Stomach (tissue), 9 donors: ENCODE results near the gene STPG4. TPM values are rescaled to one million over a fixed set of nuclear protein-coding genes. Genes with fewer than 3 reads are reported as not detected.
"Not testable (repeated sequence)": the region's sequence is repeated elsewhere in the genome, so short reads cannot be mapped to it uniquely, and the experiment has no call there.

Source experiments
- DNase-seq, 2 donors: peaks; one replicate each; pipeline versions ENCODE4 v3.0.0 to v3.0.0-alpha.2; 2013 to 2019
- H3K27ac ChIP-seq, 5 donors: fragments of 200-600 bp in 4 of 5; sonication (generic) in 4 of 5; one replicate each; pipeline ENCODE4 v1.5.1; 2013 to 2019; ENCODE audit warnings: mild to moderate bottlenecking in 1 of 5, moderate library complexity in 1 of 5
- H3K27me3 ChIP-seq, 3 donors: fragments of 200-600 bp; sonication (generic); one replicate each; pipeline ENCODE4 v1.5.1; 2017 to 2019; ENCODE audit warnings: mixed run types in 1 of 3
- H3K36me3 ChIP-seq, 4 donors: fragments of 200-600 bp; sonication (generic); 1 replicate in 3 of 4; 2 replicates in 1 of 4; pipeline ENCODE4 v1.5.1; 2016 to 2019
- H3K4me1 ChIP-seq, 4 donors: fragments of 200-600 bp; sonication (generic); one replicate each; pipeline ENCODE4 v1.5.1; 2016 to 2019
- H3K4me3 ChIP-seq, 4 donors: fragments of 200-600 bp; sonication (generic) in 3 of 4; one replicate each; pipeline ENCODE4 v1.5.1; 2016 to 2019; ENCODE audit warnings: mild to moderate bottlenecking in 1 of 4
- H3K9me3 ChIP-seq, 4 donors: fragments of 200-600 bp; sonication (generic); one replicate each; pipeline ENCODE4 v1.5.1; 2016 to 2019
- CTCF ChIP-seq, 7 experiments: fragments of 450-650 bp in 4 of 7; fragments of 200-600 bp in 3 of 7; sonication (generic) in 3 of 7; IDR thresholded peaks; one replicate each; pipeline ENCODE4 v1.5.1; 2016 to 2019; ENCODE audit warnings: antibody characterized with exemption in 7 of 7, control low read depth in 2 of 7, mild to moderate bottlenecking in 1 of 7
- EP300 ChIP-seq: sonication (generic); formaldehyde crosslinking; IDR thresholded peaks from one replicate; pipeline ENCODE4 v1.6.1; 2017; ENCODE audit warnings: antibody characterized with exemption
- POLR2A ChIP-seq, 4 donors: fragments of 450-650 bp; IDR thresholded peaks; one replicate each; pipeline ENCODE4 v1.6.1; 2016; ENCODE audit warnings: antibody characterized with exemption in 4 of 4, control low read depth in 2 of 4, mild to moderate bottlenecking in 1 of 4, moderate library complexity in 1 of 4
- POLR2AphosphoS5 ChIP-seq, 3 donors: sonication (generic); formaldehyde crosslinking; IDR thresholded peaks; one replicate each; pipeline ENCODE4 v1.6.1; 2016; ENCODE audit warnings: antibody characterized with exemption in 3 of 3
- WGBS, 5 donors: extraction: QIAGEN DNeasy Blood & Tissue Kit in 3 of 5; methylation state at CpG; one replicate each; pipeline versions ENCODE4 v1.1.5 to v1.1.7; 2013 to 2018; 5-methylcytosine and 5-hydroxymethylcytosine counted together
- intact Hi-C: fragments of 100-400 bp; cut with DNase I; formaldehyde crosslinking; loops from one replicate; pipeline ENCODE4 v1.15.1; 2023; ENCODE audit warnings: low total_unique reads
- polyA plus RNA-seq, 3 donors: library from polyadenylated mRNA; stranded (reverse); fragments of 200-250 nt; gene quantifications; one replicate each; pipeline ENCODE4 v1.2.3, GENCODE V29; 2013
- total RNA-seq, 5 donors: library from RNA; depleted of rRNA; stranded (reverse); fragments of >200 nt; gene quantifications; one replicate each; pipeline versions ENCODE4 v1.1.0 to v1.2.3, GENCODE V29; 2014 to 2016
- donor health status: healthy with polysubstance abuse.
- donor health status: Bipolar disorder and iron deficiency.
- donor health status: healthy.

The STPG4 gene
- total and polyA plus RNA-seq, 8 donors = not detected

- 67 to 100% (median 99%) methylated on average over 1 to 2 of the region's 2 CpGs for WGBS, 5 donors
- no peak for DNase-seq
- H3K36me3 ChIP-seq = no peaks in the 10 kb centered on the region
Observed at GRCh38 chr2:47128705-47129104, 26.4 kb downstream of the STPG4 start.

GRCh38 chr2:47127862-47128543 is 27.1 kb downstream of the STPG4 start:
- 75 to 90% (median 81%) methylated on average over 5 to 7 of the region's 7 CpGs for WGBS, 5 donors
- no peak for DNase-seq
- intact Hi-C loops = no loop called here
- no peak overlapping the region for H3K4me3 ChIP-seq
- no peak overlapping the region for H3K27ac ChIP-seq
- no peaks in the 10 kb centered on the region for H3K36me3 ChIP-seq
- TF ChIP-seq POLR2AphosphoS5 (IDR thresholded peaks at IDR 0.05) (no peak), CTCF (IDR thresholded peaks at IDR 0.05) (no peak), POLR2A (IDR thresholded peaks at IDR 0.05) (no peak)
- no peaks in the 10 kb centered on the region for H3K27me3 ChIP-seq
- H3K9me3 ChIP-seq = no peaks in the 10 kb centered on the region
- H3K4me1 ChIP-seq = no peaks in the 10 kb centered on the region

More at GRCh38 chr2:47128705-47129104, 26.4 kb downstream of the STPG4 start:
- intact Hi-C loops = no loop called here
- Histone ChIP-seq H3K4me3 (no peak overlapping the region), H3K4me1 (no peaks in the 10 kb centered on the region), H3K27ac (no peak overlapping the region), H3K27me3 (no peaks in the 10 kb centered on the region), H3K9me3 (no peaks in the 10 kb centered on the region)
- no peak for TF ChIP-seq CTCF (IDR thresholded peaks at IDR 0.05)
- TF ChIP-seq EP300 = no peak
- TF ChIP-seq POLR2AphosphoS5 (IDR thresholded peaks at IDR 0.05) = no peak
- no peak for TF ChIP-seq POLR2A (IDR thresholded peaks at IDR 0.05)

GRCh38 chr2:47126783-47127182 is 28.3 kb downstream of the STPG4 start:
- H3K36me3 ChIP-seq = no peaks in the 10 kb centered on the region
- no peak for TF ChIP-seq EP300
- TF ChIP-seq POLR2AphosphoS5 (IDR thresholded peaks at IDR 0.05) = no peak
- no peak for TF ChIP-seq POLR2A (IDR thresholded peaks at IDR 0.05)
- TF ChIP-seq CTCF (IDR thresholded peaks at IDR 0.05) = no peak

GRCh38 chr2:47124740-47125139 is 30.4 kb downstream of the STPG4 start:
- H3K27me3 ChIP-seq, H3K27ac ChIP-seq, H3K4me1 ChIP-seq, intact Hi-C loops, H3K4me3 ChIP-seq, H3K36me3 ChIP-seq, DNase-seq, H3K9me3 ChIP-seq: not testable (repeated sequence)
- WGBS, 5 donors = 58 to 72% (median 63%) methylated on average over 4 of the region's 4 CpGs

More at GRCh38 chr2:47126783-47127182, 28.3 kb downstream of the STPG4 start:
- intact Hi-C loops = no loop called here
- Histone ChIP-seq H3K4me1 (no peaks in the 10 kb centered on the region), H3K27ac (no peak overlapping the region), H3K9me3 (no peaks in the 10 kb centered on the region), H3K27me3 (no peaks in the 10 kb centered on the region), H3K4me3 (no peak overlapping the region)
- no peak for DNase-seq
- WGBS, 5 donors = 89 to 95% (median 91%) methylated on average over 3 of the region's 3 CpGs

- H3K27me3 ChIP-seq, DNase-seq, H3K36me3 ChIP-seq, H3K9me3 ChIP-seq, H3K4me1 ChIP-seq, H3K4me3 ChIP-seq, intact Hi-C loops, H3K27ac ChIP-seq: not testable (repeated sequence)
- 84 to 92% (median 91%) methylated on average over 5 of the region's 5 CpGs for WGBS, 5 donors
Observed at GRCh38 chr2:47120424-47120823, 34.7 kb downstream of the STPG4 start.
